Glutamatergic neuron (in vitro differentiated cells): ENCODE results near the gene PLEKHM2. TPM values are rescaled to one million over a fixed set of nuclear protein-coding genes. Genes with fewer than 3 reads are reported as not detected.
A peak's percentile ranks its signal among the peaks of the same experiment; 100 is the strongest.

Source experiments
- DNase-seq: peaks from one replicate; pipeline ENCODE4 v3.0.0; 2022
- H3K27ac Mint-ChIP-seq: one replicate; pipeline ENCODE4 v1.8.0; 2020; ENCODE audit warnings: mild to moderate bottlenecking, mixed read lengths, inconsistent platforms; ENCODE audit not compliant: unreplicated experiment
- H3K27me3 Mint-ChIP-seq: one replicate; pipeline ENCODE4 v1.8.0; 2020; ENCODE audit warnings: mild to moderate bottlenecking, moderate library complexity, mixed read lengths, inconsistent platforms; ENCODE audit not compliant: unreplicated experiment
- H3K36me3 Mint-ChIP-seq: one replicate; pipeline ENCODE4 v1.8.0; 2020; ENCODE audit warnings: mild to moderate bottlenecking, mixed read lengths, inconsistent platforms; ENCODE audit not compliant: unreplicated experiment
- H3K4me1 Mint-ChIP-seq: one replicate; pipeline ENCODE4 v1.8.0; 2020; ENCODE audit warnings: mild to moderate bottlenecking, low read depth, mixed read lengths, inconsistent platforms; ENCODE audit not compliant: unreplicated experiment
- H3K4me3 Mint-ChIP-seq: one replicate; pipeline ENCODE4 v1.8.0; 2020; ENCODE audit warnings: mild to moderate bottlenecking, mixed read lengths, inconsistent platforms; ENCODE audit not compliant: unreplicated experiment
- H3K9me3 Mint-ChIP-seq: one replicate; pipeline ENCODE4 v1.8.0; 2020; ENCODE audit warnings: mild to moderate bottlenecking, moderate library complexity, mixed read lengths, inconsistent platforms; ENCODE audit not compliant: unreplicated experiment
- total RNA-seq: library from RNA; stranded (reverse); fragmentation: NEBNext Ultra II Directional; extraction: Animal tissue kit (Norgen Biotek cat#: 25700); gene quantifications from one replicate; pipeline ENCODE4 v1.2.1, GENCODE V29; 2021; ENCODE audit not compliant: unreplicated experiment
- TF ChIP-seq, protein P1 (sequence below): fragments of 200-600 bp; sonication (generic); IDR thresholded peaks from one replicate; pipeline ENCODE4 v1.5.0; 2021; ENCODE audit not compliant: partially characterized antibody, unreplicated experiment

The PLEKHM2 gene
- total RNA-seq, 1 donor from 2014 or later: 66.9 TPM

DNA sequence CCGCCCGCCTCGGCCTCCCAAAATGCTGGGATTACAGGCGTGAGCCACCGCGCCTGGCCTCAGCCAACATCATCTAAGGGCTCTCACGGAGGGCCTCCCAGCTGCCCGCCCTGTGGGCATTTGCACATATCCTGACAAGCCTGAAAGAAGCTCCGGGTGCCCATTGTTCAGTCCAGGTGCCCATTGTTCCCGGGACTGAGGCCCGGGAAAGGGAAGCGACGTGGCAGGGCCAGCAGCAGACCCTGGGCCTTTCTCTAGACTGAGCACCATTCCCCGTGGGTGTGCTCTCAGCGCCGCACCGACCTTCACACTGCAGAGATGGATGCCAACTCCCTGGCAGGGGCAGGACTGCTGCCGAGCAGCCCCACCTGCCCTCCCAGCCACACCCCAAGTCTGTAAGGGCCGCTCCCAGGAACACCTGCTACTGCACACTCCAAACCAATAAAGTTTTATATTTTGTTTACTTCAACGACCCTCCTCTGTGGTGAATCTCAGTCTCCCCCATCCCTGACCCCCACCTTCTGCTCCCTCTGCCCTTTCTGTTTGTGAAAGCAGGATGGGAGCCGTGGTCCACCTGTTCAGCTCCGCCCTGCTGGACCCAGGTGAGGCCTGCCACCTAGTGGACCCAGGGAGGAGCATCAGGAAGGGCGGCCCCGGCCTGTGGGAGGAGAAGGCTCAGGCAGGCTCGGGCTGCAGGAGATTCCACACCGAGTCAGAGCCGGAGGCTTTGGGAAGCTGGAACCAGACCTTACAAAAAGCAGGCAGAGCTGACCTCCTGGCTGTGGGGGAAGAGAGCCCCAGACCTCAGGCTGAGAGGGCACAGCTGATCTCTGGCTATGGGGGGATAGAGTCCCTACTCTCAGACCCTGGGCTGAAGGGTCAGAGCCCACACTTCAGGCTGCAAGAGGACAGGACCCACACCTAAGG lies 57.1 kb downstream of the PLEKHM2 start:
- H3K4me3 Mint-ChIP-seq: no peak overlapping the region
- no peak overlapping the region for H3K27ac Mint-ChIP-seq

DNA sequence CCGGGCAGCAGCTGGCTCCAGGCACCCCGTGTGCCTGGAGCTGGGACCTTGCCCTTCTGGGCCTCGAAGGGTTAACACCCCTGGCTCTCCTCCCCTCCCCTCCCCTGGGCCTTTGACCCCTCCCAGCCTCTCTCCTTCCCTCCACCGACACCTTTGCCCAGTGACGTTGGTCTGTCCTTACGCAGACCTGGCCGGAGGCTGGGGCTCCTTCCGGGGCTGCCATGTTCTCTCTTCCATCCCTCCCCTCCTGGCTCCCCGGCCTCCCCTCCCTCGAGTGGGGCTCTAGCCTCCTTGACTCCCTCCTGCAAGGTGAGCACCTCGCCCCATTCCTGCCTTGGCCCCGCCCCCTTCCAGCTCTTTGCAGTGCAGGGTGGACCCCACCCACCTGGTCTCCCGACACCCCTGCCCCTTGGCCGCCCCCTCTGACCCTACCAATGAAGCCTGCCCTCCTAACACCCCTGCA lies 58.2 kb downstream of the PLEKHM2 start, which contains the start of gene TMEM82:
TSS of gene TMEM82 (plus strand) at position 161 of the 463 bp plus-strand sequence. CDS start at position 222, 61 bp downstream.
- H3K27me3 Mint-ChIP-seq: peaks cover 10% of the 10 kb centered on the region
- DNase-seq: no peak
- peaks cover 8% of the 10 kb centered on the region for H3K9me3 Mint-ChIP-seq
- TF ChIP-seq, protein P1, sequence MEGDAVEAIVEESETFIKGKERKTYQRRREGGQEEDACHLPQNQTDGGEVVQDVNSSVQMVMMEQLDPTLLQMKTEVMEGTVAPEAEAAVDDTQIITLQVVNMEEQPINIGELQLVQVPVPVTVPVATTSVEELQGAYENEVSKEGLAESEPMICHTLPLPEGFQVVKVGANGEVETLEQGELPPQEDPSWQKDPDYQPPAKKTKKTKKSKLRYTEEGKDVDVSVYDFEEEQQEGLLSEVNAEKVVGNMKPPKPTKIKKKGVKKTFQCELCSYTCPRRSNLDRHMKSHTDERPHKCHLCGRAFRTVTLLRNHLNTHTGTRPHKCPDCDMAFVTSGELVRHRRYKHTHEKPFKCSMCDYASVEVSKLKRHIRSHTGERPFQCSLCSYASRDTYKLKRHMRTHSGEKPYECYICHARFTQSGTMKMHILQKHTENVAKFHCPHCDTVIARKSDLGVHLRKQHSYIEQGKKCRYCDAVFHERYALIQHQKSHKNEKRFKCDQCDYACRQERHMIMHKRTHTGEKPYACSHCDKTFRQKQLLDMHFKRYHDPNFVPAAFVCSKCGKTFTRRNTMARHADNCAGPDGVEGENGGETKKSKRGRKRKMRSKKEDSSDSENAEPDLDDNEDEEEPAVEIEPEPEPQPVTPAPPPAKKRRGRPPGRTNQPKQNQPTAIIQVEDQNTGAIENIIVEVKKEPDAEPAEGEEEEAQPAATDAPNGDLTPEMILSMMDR: no peak
- H3K27ac Mint-ChIP-seq: no peak within 1 kb of the TSS
- H3K36me3 Mint-ChIP-seq: no peaks in the 10 kb centered on the region
- peaks cover 4% of the 10 kb centered on the region for H3K4me1 Mint-ChIP-seq
- no peak within 1 kb of the TSS for H3K4me3 Mint-ChIP-seq

More for the DNA sequence above, 57.1 kb downstream of the PLEKHM2 start:
- Mint-ChIP-seq H3K27me3 (peaks cover 11% of the 10 kb centered on the region), H3K36me3 (no peaks in the 10 kb centered on the region), H3K9me3 (peaks cover 6% of the 10 kb centered on the region), H3K4me1 (peaks cover 4% of the 10 kb centered on the region)
- TF ChIP-seq, protein P1: peak; percentile 77
- DNase-seq: peak; percentile 86

DNA sequence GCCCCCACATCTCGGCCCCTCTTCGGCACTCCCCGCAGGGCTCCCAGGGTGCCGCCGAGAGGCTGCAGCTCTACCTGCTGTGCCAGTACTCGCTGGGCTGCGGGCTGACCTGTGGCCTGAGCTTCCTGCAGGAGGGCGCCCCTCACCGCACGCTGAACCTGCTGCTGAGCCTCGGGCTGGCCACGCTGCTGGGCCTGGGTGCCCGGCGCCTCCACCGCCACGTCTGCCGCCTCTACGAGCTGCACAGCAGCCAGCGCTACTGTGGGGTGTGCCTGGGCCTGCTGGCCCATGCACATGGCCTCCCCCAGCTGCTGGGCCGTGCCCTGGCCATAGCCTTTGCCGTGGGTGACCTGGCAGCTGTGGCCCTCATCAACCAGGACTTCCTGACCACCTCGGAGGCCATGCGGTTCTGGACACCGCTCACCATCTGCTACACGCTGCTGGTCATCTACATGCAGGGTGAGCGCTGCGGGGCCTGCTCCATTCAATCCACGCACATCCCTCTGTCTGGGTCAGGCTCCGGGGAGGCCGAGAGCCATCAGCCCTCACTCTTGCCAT lies 60.1 kb downstream of the PLEKHM2 start:
- Mint-ChIP-seq H3K4me1 (peaks cover 7% of the 10 kb centered on the region), H3K9me3 (peaks cover 8% of the 10 kb centered on the region), H3K27me3 (peaks cover 8% of the 10 kb centered on the region), H3K4me3 (no peak overlapping the region), H3K27ac (peak overlapping the region; percentile 28), H3K36me3 (no peaks in the 10 kb centered on the region)
- TF ChIP-seq, protein P1: no peak
- no peak for DNase-seq

DNA sequence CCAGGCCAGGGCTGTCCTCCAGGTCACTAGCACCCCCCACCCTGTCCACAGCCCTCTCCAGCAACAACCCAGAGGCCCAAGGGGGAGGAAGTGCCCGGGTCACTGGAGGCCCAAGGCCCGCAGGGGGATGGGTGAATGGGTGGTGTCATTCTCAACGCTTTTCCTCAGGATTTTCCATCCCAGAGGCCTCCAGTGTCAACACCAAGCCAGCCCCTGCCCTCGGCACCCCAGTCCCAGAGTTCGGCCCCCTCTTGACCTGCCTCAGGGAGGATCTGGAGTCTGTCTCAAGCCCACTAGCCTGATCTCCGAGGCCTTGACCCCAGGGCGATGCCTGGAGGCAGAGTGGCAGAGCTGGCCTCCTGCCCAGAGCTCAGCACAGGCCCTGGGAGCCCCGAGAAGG lies 63.3 kb downstream of the PLEKHM2 start:
- Mint-ChIP-seq H3K9me3 (peaks cover 7% of the 10 kb centered on the region), H3K36me3 (no peaks in the 10 kb centered on the region), H3K4me1 (peaks cover 7% of the 10 kb centered on the region), H3K27ac (no peak overlapping the region), H3K4me3 (no peak overlapping the region), H3K27me3 (peaks cover 7% of the 10 kb centered on the region)
- DNase-seq: no peak
- TF ChIP-seq, protein P1: no peak
